ENCODE results near the gene ZNF571. TPM values are rescaled to one million over a fixed set of nuclear protein-coding genes. Genes with fewer than 3 reads are reported as not detected.

ZNF571 gene
- total RNA-seq, 1 donor = 6.2 TPM

DNA sequence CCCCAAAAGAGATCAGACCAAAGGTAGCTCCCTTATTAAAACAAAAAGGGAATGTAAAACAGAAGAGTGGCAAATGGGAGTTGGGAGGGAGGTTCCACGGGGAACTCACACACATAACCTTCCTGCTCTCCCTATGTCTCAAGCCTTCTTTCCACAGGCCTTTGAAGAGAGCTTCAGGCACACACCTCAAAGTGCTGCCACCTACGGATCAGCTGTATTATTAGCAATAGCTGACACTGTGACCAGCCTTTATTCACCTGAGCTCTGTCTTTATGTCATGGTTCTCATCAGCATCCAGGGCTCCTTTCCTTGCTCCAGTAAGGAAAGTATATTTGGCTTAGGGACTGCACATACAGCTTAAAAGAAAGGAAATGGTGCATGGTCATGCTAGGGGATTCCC lies 11.3 kb downstream of the ZNF571 start:
- Histone ChIP-seq H3K4me3 (ENCODE audit: insufficient read depth, low read length) (no peak overlapping the region), H4K20me1 (ENCODE audit: insufficient read depth, low read length) (no peaks in the 10 kb centered on the region), H2AFZ (ENCODE audit: low read length) (no peak overlapping the region), H3K4me2 (ENCODE audit: insufficient read depth, low read length) (no peak overlapping the region), H3K27me3 (ENCODE audit: insufficient read depth, low read length) (no peaks in the 10 kb centered on the region), H3K36me3 (ENCODE audit: insufficient read depth, low read length) (peaks cover 3% of the 10 kb centered on the region), H3K9me3 (ENCODE audit: low read depth, low read length) (peaks cover 3% of the 10 kb centered on the region), H3K79me2 (ENCODE audit: insufficient read depth, low read length) (no peaks in the 10 kb centered on the region), H3K4me1 (ENCODE audit: insufficient read depth, low read length) (no peaks in the 10 kb centered on the region), H3K27ac (ENCODE audit: low read depth, low read length) (no peak overlapping the region)
- DNase-seq (ENCODE audit: insufficient read length, low spot score, missing footprints) = no peak
- TF ChIP-seq, protein P1, sequence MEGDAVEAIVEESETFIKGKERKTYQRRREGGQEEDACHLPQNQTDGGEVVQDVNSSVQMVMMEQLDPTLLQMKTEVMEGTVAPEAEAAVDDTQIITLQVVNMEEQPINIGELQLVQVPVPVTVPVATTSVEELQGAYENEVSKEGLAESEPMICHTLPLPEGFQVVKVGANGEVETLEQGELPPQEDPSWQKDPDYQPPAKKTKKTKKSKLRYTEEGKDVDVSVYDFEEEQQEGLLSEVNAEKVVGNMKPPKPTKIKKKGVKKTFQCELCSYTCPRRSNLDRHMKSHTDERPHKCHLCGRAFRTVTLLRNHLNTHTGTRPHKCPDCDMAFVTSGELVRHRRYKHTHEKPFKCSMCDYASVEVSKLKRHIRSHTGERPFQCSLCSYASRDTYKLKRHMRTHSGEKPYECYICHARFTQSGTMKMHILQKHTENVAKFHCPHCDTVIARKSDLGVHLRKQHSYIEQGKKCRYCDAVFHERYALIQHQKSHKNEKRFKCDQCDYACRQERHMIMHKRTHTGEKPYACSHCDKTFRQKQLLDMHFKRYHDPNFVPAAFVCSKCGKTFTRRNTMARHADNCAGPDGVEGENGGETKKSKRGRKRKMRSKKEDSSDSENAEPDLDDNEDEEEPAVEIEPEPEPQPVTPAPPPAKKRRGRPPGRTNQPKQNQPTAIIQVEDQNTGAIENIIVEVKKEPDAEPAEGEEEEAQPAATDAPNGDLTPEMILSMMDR (IDR thresholded peaks at IDR 0.05; ENCODE audit: extremely low read depth, low read depth, low read length) = no peak

DNA sequence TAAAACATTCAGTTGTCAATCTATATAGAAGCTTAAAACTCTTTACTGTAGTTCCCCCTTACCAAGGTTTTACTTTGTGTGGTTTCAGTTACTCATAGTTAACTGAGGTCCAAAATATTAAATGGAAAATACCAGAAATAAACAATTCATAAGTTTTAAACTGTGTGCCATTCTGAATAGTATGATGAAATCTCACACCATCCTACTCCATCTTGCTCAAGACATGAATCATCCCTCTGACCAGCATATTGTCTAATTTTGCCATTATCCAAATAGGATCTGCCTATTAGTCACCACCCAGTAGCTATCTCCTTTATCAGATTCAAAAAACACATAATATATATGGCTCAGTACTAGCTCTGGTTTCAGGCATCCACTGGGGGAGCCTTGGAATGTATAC lies 22.4 kb downstream of the ZNF571 start:
- TF ChIP-seq, protein P1 (IDR thresholded peaks at IDR 0.05; ENCODE audit: extremely low read depth, low read depth, low read length) = no peak
- peaks cover 30% of the 10 kb centered on the region for H3K9me3 ChIP-seq (ENCODE audit: low read depth, low read length)
- no peak for DNase-seq (ENCODE audit: insufficient read length, low spot score, missing footprints)
- no peak overlapping the region for H3K4me2 ChIP-seq (ENCODE audit: insufficient read depth, low read length)
- H3K27me3 ChIP-seq (ENCODE audit: insufficient read depth, low read length) = no peaks in the 10 kb centered on the region
- no peaks in the 10 kb centered on the region for H3K79me2 ChIP-seq (ENCODE audit: insufficient read depth, low read length)
- H3K4me1 ChIP-seq (ENCODE audit: insufficient read depth, low read length) = no peaks in the 10 kb centered on the region
- H4K20me1 ChIP-seq (ENCODE audit: insufficient read depth, low read length) = no peaks in the 10 kb centered on the region
- no peak overlapping the region for H2AFZ ChIP-seq (ENCODE audit: low read length)
- H3K27ac ChIP-seq (ENCODE audit: low read depth, low read length) = no peak overlapping the region
- H3K4me3 ChIP-seq (ENCODE audit: insufficient read depth, low read length) = no peak overlapping the region
- H3K36me3 ChIP-seq (ENCODE audit: insufficient read depth, low read length) = no peaks in the 10 kb centered on the region

DNA sequence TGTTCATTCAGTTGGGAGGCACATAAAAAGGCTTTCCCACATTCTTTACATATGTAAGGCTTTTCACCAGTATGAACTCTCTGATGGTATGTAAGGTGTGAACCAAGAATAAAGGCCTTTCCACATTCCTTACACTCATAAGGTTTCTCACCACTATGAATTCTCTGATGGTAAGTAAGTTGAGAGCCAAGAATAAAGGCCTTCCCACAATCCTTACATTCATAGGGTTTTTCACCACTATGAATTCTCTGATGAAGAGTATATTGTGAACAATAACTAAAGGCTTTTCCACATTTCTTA lies 29.3 kb downstream of the ZNF571 start:
- TF ChIP-seq, protein P1 (IDR thresholded peaks at IDR 0.05; ENCODE audit: extremely low read depth, low read depth, low read length) = no peak
- Histone ChIP-seq H2AFZ (ENCODE audit: low read length) (no peak overlapping the region), H3K27me3 (ENCODE audit: insufficient read depth, low read length) (no peaks in the 10 kb centered on the region), H3K4me2 (ENCODE audit: insufficient read depth, low read length) (no peak overlapping the region), H3K27ac (ENCODE audit: low read depth, low read length) (no peak overlapping the region), H3K4me1 (ENCODE audit: insufficient read depth, low read length) (no peaks in the 10 kb centered on the region), H3K4me3 (ENCODE audit: insufficient read depth, low read length) (no peak overlapping the region), H3K9me3 (ENCODE audit: low read depth, low read length) (peaks cover 59% of the 10 kb centered on the region), H3K36me3 (ENCODE audit: insufficient read depth, low read length) (no peaks in the 10 kb centered on the region), H4K20me1 (ENCODE audit: insufficient read depth, low read length) (no peaks in the 10 kb centered on the region), H3K79me2 (ENCODE audit: insufficient read depth, low read length) (no peaks in the 10 kb centered on the region)
- no peak for DNase-seq (ENCODE audit: insufficient read length, low spot score, missing footprints)

DNA sequence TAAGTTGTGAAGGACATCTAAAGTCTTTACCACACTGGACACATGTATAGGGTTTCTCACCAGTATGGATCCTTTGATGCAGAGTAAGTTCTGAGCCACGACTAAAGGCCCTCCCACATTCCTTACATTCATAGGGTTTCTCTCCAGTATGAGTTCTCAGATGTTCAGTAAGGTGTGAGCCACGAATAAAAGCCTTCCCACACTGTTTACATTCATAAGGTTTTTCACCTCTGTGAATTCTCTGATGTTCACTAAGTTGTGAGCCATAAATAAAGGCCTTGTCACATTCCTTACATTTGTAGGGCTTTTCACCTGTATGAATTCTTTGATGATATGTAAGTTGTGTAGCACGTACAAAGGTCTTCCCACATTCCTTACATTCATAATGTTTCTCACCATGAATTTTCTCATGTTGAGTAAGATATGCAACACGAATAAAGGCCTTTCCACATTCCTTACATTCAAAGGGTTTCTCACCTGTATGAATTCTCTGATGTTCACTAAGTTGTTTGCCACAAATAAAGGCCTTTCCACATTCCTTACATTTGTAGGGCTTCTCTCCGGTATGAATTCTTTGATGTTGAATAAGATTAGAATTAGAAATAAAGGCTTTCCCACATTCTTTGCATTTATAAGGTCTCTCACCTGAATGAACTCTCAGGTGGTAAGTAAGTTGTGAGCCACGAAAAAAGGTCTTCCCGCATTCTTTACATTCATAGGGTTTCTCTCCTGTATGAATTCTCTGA lies 29.8 kb downstream of the ZNF571 start:
- DNase-seq (ENCODE audit: insufficient read length, low spot score, missing footprints) = peak; percentile 32

More for the DNA sequence above, 29.8 kb downstream of the ZNF571 start:
- H3K9me3 ChIP-seq (ENCODE audit: low read depth, low read length) = peaks cover 54% of the 10 kb centered on the region
- H3K27ac ChIP-seq (ENCODE audit: low read depth, low read length) = no peak overlapping the region
- TF ChIP-seq, protein P1 (IDR thresholded peaks at IDR 0.05; ENCODE audit: extremely low read depth, low read depth, low read length) = no peak
- no peak overlapping the region for H3K4me2 ChIP-seq (ENCODE audit: insufficient read depth, low read length)
- no peak overlapping the region for H3K4me3 ChIP-seq (ENCODE audit: insufficient read depth, low read length)
- no peaks in the 10 kb centered on the region for H3K79me2 ChIP-seq (ENCODE audit: insufficient read depth, low read length)
- no peaks in the 10 kb centered on the region for H3K27me3 ChIP-seq (ENCODE audit: insufficient read depth, low read length)
- no peaks in the 10 kb centered on the region for H3K4me1 ChIP-seq (ENCODE audit: insufficient read depth, low read length)
- no peaks in the 10 kb centered on the region for H4K20me1 ChIP-seq (ENCODE audit: insufficient read depth, low read length)
- H3K36me3 ChIP-seq (ENCODE audit: insufficient read depth, low read length) = no peaks in the 10 kb centered on the region
- H2AFZ ChIP-seq (ENCODE audit: low read length) = no peak overlapping the region

All from osteoblast (primary cell).